ENCODE data around the gene PGLYRP3. TPM values are rescaled to one million over a fixed set of nuclear protein-coding genes. Genes with fewer than 3 reads are reported as not detected.
"Not testable (repeated sequence)": the region's sequence is repeated elsewhere in the genome, so short reads cannot be mapped to it uniquely, and the experiment has no call there.

Gene PGLYRP3
- total RNA-seq, 1 experiment from 2014 or later: not detected

GRCh38 chr1:153341431-153341934, 28.7 kb upstream of the PGLYRP3 start:
- Histone ChIP-seq H3K36me3 (no peaks in the 10 kb centered on the region), H3K4me3 (no peak overlapping the region), H3K27me3 (peaks cover 29% of the 10 kb centered on the region), H3K9me3 (peaks cover 2% of the 10 kb centered on the region; the same call in 1 of the 2 replicates)
- no peak for DNase-seq

GRCh38 chr1:153340356-153340755, 27.6 kb upstream of the PGLYRP3 start:
- no peak for DNase-seq
- Histone ChIP-seq H3K4me3 (no peak overlapping the region), H3K9me3 (peaks cover 2% of the 10 kb centered on the region; the same call in 1 of the 2 replicates), H3K36me3 (no peaks in the 10 kb centered on the region), H3K27me3 (peaks cover 25% of the 10 kb centered on the region)

DNA sequence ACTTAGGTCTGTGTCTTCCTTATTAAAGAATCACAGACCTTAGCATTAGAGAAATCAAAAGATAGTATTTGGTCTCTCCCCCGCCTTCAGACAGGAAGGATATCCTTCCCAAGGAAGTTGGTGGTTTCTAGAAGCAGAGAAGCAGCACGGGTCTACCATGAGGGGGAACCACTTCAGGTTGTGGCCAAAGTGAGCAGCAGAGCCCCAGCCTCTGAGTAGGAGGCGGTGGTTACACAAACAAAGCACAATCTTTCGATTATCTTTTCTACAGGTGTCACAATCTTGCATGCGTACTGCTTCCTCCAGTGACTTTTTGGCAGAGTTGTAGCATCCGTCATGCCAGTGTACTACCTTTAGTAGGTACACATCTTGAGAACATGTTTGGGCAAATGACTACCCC, 27.1 kb upstream of the PGLYRP3 start:
- no peak for DNase-seq
- no peak overlapping the region for H3K4me3 ChIP-seq
- H3K36me3 ChIP-seq: no peaks in the 10 kb centered on the region
- H3K27me3 ChIP-seq: peaks cover 25% of the 10 kb centered on the region; the same call in 1 of the 2 replicates
- peaks cover 2% of the 10 kb centered on the region; the same call in 1 of the 2 replicates for H3K9me3 ChIP-seq

- DNase-seq: no peak
- H3K9me3 ChIP-seq: peaks cover 2% of the 10 kb centered on the region; the same call in 1 of the 2 replicates
- peaks cover 21% of the 10 kb centered on the region; the same call in 1 of the 2 replicates for H3K27me3 ChIP-seq
- H3K4me3 ChIP-seq: no peak overlapping the region
- H3K36me3 ChIP-seq: no peaks in the 10 kb centered on the region
Measured at GRCh38 chr1:153337980-153338853, 25.5 kb upstream of the PGLYRP3 start.

DNA sequence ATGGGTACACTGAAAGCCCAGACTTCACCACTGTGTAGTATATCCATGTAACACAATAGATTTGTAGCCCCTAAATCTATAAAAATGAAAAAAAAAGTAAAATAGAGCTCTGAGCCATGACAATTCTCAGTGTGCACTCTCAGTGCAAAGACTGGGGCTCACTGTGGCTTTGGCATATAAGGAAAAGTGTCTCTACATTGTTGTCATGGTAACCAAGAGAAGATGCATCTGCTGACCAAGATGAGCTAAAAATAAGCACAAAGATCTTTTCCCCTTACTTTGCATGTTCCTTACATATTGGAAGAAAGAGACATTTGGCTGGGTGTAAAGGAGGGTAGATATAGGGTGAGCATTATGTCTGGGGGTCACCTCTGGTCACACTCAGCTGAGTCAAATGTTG, 23.9 kb upstream of the PGLYRP3 start:
- Histone ChIP-seq H3K27me3 (peaks cover 16% of the 10 kb centered on the region; the same call in 1 of the 2 replicates), H3K9me3 (peaks cover 4% of the 10 kb centered on the region), H3K36me3 (no peaks in the 10 kb centered on the region), H3K4me3 (no peak overlapping the region)
- DNase-seq: no peak

DNA sequence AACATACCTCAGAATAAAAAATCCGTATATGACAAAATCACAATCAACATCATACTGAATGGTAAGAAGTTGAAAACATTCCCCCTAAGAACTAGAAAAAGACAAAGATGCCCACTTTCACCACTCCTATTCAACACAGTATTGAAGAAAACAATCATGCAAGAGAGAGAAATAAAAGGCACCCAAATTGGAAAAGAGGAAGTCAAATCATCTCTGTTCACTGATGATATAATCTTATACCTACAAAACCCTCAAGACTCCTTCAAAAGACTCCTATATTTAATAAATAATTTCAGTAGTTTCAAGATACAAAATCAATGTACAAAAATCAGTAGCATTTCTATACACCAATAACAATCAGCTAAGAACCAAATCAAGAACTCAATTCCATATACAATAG, 21.1 kb upstream of the PGLYRP3 start:
- Histone ChIP-seq H3K36me3 (no peaks in the 10 kb centered on the region), H3K27me3 (peaks cover 4% of the 10 kb centered on the region; the same call in 1 of the 2 replicates), H3K9me3 (peaks cover 9% of the 10 kb centered on the region), H3K4me3 (no peak overlapping the region)
- no peak for DNase-seq

GRCh38 chr1:153324912-153325311, 12.2 kb upstream of the PGLYRP3 start:
- Histone ChIP-seq H3K27me3 (peaks cover 2% of the 10 kb centered on the region; the same call in 1 of the 2 replicates), H3K4me3 (no peak overlapping the region), H3K36me3 (no peaks in the 10 kb centered on the region), H3K9me3 (no peaks in the 10 kb centered on the region)
- DNase-seq: no peak

GRCh38 chr1:153322568-153322967, 9.8 kb upstream of the PGLYRP3 start:
- no peaks in the 10 kb centered on the region for H3K36me3 ChIP-seq
- H3K4me3 ChIP-seq: no peak overlapping the region
- H3K27me3 ChIP-seq: peaks cover 7% of the 10 kb centered on the region
- no peak for DNase-seq
- H3K9me3 ChIP-seq: no peaks in the 10 kb centered on the region

- H3K4me3 ChIP-seq, DNase-seq, H3K27me3 ChIP-seq, H3K36me3 ChIP-seq, H3K9me3 ChIP-seq: not testable (repeated sequence)
Measured at GRCh38 chr1:153318145-153318544, 5.4 kb upstream of the PGLYRP3 start.

GRCh38 chr1:153316013-153316412, 3.3 kb upstream of the PGLYRP3 start:
- not testable (repeated sequence) for DNase-seq, H3K4me3 ChIP-seq, H3K9me3 ChIP-seq, H3K27me3 ChIP-seq, H3K36me3 ChIP-seq

DNA sequence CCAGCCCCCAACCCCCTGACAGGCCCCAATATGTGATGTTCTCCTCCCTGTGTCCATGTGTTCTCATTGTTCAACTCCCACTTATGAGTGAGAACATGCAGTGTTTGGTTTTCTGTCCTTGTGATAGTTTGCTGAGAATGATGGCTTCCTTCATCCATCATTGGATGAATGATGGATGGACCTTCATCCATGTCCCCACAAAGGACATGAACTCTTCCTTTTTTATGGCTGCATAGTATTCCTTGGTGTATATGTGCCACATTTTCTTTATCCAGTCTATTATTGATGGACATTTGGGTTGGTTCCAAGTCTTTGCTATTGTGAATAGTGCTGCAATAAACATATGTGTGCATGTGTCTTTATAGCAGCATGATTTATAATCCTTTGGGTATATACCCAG, 1.6 kb upstream of the PGLYRP3 start:
- not testable (repeated sequence) for H3K27me3 ChIP-seq, H3K4me3 ChIP-seq, H3K9me3 ChIP-seq, DNase-seq, H3K36me3 ChIP-seq

DNA sequence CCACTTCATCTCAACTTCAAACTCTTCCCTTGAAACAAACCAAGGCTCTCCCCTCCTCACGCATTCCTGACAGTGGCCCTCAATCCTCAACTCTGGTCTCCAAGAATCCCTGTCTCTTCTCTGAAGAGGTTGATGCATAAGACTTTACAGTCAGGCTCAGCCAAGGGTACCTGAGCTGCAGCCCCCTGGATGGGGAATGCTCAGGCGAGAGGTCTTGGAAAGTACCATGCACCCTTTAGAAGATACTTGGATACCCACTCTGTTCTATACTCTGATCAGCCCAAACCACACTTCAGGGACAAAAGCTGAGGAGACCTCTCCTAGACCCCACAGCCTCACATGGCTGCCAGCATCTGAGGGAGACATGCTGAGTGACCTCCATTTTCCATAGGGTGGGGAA, 536 bp upstream of the PGLYRP3 start:
- Histone ChIP-seq H3K36me3 (no peaks in the 10 kb centered on the region), H3K9me3 (no peaks in the 10 kb centered on the region; the same call in 1 of the 2 replicates), H3K4me3 (no peak overlapping the region), H3K27me3 (no peaks in the 10 kb centered on the region; the same call in 1 of the 2 replicates)
- DNase-seq: no peak

DNA sequence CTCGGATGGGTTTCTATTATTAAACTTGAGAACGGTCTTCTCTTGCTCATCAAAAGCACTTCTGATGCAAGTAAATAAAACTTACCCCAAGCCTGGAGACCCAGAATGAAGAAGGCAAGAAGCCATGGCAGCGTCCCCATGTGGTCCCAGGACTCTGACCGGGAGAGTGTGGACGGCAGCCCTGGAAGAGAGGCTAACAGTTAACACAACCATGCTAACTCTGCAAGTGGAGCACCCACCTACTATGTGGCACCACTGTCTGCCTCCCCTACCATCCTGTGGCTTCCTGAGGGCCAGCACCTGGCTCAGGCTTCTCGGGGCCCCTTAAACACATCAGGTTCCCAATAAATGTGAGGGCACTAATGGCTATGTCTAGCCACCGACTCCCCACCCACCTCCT, 2.2 kb downstream of the PGLYRP3 start:
- Histone ChIP-seq H3K36me3 (no peaks in the 10 kb centered on the region), H3K4me3 (no peak overlapping the region), H3K9me3 (no peaks in the 10 kb centered on the region; the same call in 1 of the 2 replicates), H3K27me3 (no peaks in the 10 kb centered on the region; the same call in 1 of the 2 replicates)
- no peak for DNase-seq

- Histone ChIP-seq H3K36me3 (no peaks in the 10 kb centered on the region), H3K9me3 (no peaks in the 10 kb centered on the region; the same call in 1 of the 2 replicates), H3K4me3 (no peak overlapping the region), H3K27me3 (peaks cover 5% of the 10 kb centered on the region; the same call in 1 of the 2 replicates)
- DNase-seq: no peak
Measured at GRCh38 chr1:153309441-153309840, 3.3 kb downstream of the PGLYRP3 start.

DNA sequence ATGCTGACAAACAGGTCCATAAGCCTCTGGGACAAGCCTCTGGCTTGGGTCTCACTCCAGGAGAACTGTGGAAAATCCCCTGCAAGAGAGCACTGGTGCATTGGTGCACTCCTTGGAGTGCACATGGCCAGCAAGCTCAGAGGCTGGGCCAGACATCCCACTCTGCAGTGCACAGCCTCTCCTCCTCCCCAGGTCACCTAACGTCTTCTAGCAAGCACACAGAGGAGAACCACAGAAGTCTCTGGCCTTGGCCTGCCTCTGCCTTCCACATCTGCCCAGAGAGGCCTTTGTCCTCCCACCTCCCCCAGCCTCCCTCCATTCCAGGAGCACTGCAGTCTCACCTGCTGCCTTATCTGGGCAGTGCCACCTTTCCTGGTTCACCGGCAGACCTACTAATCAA, 4.2 kb downstream of the PGLYRP3 start:
- Histone ChIP-seq H3K4me3 (no peak overlapping the region), H3K27me3 (peaks cover 6% of the 10 kb centered on the region; the same call in 1 of the 2 replicates), H3K9me3 (no peaks in the 10 kb centered on the region), H3K36me3 (no peaks in the 10 kb centered on the region)
- DNase-seq: no peak

GRCh38 chr1:153307221-153307600, 5.5 kb downstream of the PGLYRP3 start:
- no peaks in the 10 kb centered on the region for H3K9me3 ChIP-seq
- H3K4me3 ChIP-seq: no peak overlapping the region
- DNase-seq: no peak
- peaks cover 6% of the 10 kb centered on the region; the same call in 1 of the 2 replicates for H3K27me3 ChIP-seq
- no peaks in the 10 kb centered on the region for H3K36me3 ChIP-seq

DNA sequence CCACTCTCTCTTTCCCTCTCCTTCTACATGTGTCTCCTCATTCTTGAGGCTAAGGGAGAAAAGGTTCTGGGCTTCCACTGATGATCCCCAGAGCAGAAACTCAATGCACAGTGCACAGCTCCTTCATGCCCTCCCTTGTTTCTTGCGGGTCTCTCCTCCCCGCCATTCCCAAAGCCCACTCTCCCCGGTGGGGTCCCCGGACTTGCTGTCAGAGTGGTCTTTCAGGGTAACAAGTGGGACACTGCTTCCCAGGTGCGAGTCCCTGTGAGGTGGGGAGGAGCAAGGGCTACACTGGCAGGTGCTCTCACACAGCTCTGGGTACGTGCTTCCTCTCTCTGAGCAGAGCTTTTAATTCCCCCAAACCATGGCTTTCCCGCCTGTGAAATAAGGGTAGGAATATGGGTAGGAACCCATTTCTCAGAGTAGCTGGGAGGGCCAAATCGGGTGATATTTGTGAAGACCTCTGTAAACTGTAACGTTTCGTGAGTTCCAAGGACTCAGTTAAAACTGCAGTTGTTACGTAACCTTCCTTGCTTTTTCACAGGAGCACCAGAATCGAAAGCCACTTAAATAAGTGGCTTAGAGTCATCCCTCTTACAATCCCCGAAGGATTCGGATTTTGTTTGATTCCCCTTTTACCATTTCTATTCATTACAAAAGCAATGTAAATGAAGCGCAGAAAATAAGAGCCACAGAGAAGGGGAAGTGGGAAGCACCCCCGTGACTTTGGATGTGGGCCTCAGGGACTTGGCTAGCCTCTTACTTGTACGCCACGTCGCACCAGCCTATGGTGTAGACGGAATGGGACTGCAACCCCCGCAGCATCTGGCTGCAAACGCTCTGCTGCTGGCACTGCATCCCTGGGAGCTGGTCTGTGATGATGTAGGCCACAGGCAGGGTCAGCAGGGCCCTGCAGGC, 6.2 kb downstream of the PGLYRP3 start:
- Histone ChIP-seq H3K9me3 (no peaks in the 10 kb centered on the region), H3K36me3 (no peaks in the 10 kb centered on the region), H3K4me3 (no peak overlapping the region), H3K27me3 (peaks cover 6% of the 10 kb centered on the region; the same call in 1 of the 2 replicates)
- DNase-seq: no peak
